ENCODE results near the gene FBXO38.

- TF ChIP-seq, protein P1, sequence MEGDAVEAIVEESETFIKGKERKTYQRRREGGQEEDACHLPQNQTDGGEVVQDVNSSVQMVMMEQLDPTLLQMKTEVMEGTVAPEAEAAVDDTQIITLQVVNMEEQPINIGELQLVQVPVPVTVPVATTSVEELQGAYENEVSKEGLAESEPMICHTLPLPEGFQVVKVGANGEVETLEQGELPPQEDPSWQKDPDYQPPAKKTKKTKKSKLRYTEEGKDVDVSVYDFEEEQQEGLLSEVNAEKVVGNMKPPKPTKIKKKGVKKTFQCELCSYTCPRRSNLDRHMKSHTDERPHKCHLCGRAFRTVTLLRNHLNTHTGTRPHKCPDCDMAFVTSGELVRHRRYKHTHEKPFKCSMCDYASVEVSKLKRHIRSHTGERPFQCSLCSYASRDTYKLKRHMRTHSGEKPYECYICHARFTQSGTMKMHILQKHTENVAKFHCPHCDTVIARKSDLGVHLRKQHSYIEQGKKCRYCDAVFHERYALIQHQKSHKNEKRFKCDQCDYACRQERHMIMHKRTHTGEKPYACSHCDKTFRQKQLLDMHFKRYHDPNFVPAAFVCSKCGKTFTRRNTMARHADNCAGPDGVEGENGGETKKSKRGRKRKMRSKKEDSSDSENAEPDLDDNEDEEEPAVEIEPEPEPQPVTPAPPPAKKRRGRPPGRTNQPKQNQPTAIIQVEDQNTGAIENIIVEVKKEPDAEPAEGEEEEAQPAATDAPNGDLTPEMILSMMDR (IDR thresholded peaks at IDR 0.05): no peak
- no peak for TF ChIP-seq ZFX (IDR thresholded peaks at IDR 0.05; ENCODE audit: borderline replicate concordance)
These were observed 52.3 kb downstream of the FBXO38 start for GRCh38 chr5:148436029-148436428.

Data from 22Rv1 (cell line).